HEK293T (cell line): ENCODE results near the gene EML4.

ENCODE experiments used
- CTCF ChIA-PET: fragments of 350-600 bp; formaldehyde crosslinking; extraction: SDS; loops from one replicate; lab custom pipeline; 2021; ENCODE audit warnings: antibody characterized with exemption, inconsistent platforms; lab: Yijun Ruan, JAX
- POLR2A ChIA-PET: fragments of 350-600 bp; formaldehyde crosslinking; extraction: SDS; loops from one replicate; lab custom pipeline; 2020; ENCODE audit warnings: antibody characterized with exemption, inconsistent platforms; lab: Yijun Ruan, JAX
- DNase-seq: peaks from one replicate; pipeline ENCODE4 v3.0.0; 2012; ENCODE audit warnings: mixed read lengths; ENCODE audit errors: extremely low spot score
- ARNT ChIP-seq: fragments of 450-650 bp; IDR thresholded peaks from 2 replicates; pipeline ENCODE4 v1.6.1; 2017; ENCODE audit warnings: mild to moderate bottlenecking
- BHLHE40 ChIP-seq: fragments of 450-650 bp; IDR thresholded peaks from 2 replicates; pipeline ENCODE4 v1.6.1; 2016; ENCODE audit warnings: mild to moderate bottlenecking, moderate library complexity, borderline replicate concordance
- CTBP1 ChIP-seq: fragments of 450-650 bp; IDR thresholded peaks from 2 replicates; pipeline ENCODE4 v1.6.1; 2016; ENCODE audit warnings: borderline replicate concordance
- ELF4 ChIP-seq: fragments of 450-650 bp; IDR thresholded peaks from 2 replicates; pipeline ENCODE4 v1.6.1; 2017; ENCODE audit warnings: antibody characterized with exemption
- FOXA1 ChIP-seq: fragments of 450-650 bp; IDR thresholded peaks from 2 replicates; pipeline ENCODE4 v1.6.1; 2016; ENCODE audit warnings: mild to moderate bottlenecking
- FOXK2 ChIP-seq: fragments of 450-650 bp; IDR thresholded peaks from 2 replicates; pipeline ENCODE4 v1.6.1; 2016; ENCODE audit warnings: mild to moderate bottlenecking
- FOXM1 ChIP-seq: fragments of 450-650 bp; IDR thresholded peaks from 2 replicates; pipeline ENCODE4 v1.6.1; 2017; ENCODE audit warnings: mild to moderate bottlenecking, borderline replicate concordance
- HDGF ChIP-seq: fragments of 450-650 bp; IDR thresholded peaks from 2 replicates; pipeline ENCODE4 v1.6.1; 2017; ENCODE audit warnings: antibody characterized with exemption, borderline replicate concordance
- L3MBTL2 ChIP-seq: fragments of 450-650 bp; conservative IDR thresholded peaks from 2 replicates; pipeline ENCODE4 v1.6.1; 2016; ENCODE audit warnings: mild to moderate bottlenecking
- LEF1 ChIP-seq: fragments of 450-650 bp; IDR thresholded peaks from 2 replicates; pipeline ENCODE4 v1.6.1; 2017; ENCODE audit warnings: mild to moderate bottlenecking, borderline replicate concordance
- NFRKB ChIP-seq: fragments of 450-650 bp; IDR thresholded peaks from 2 replicates; pipeline ENCODE4 v1.6.1; 2016; ENCODE audit warnings: mild to moderate bottlenecking, moderate library complexity
- PKNOX1 ChIP-seq: fragments of 450-650 bp; IDR thresholded peaks from 2 replicates; pipeline ENCODE4 v1.6.1; 2016
- SP1 ChIP-seq: fragments of 450-650 bp; IDR thresholded peaks from 2 replicates; pipeline ENCODE4 v1.6.1; 2017
- SUZ12 ChIP-seq: fragments of 450-650 bp; IDR thresholded peaks from 2 replicates; pipeline ENCODE4 v1.6.1; 2016; ENCODE audit warnings: mild to moderate bottlenecking
- TARDBP ChIP-seq: fragments of 450-650 bp; IDR thresholded peaks from 2 replicates; pipeline ENCODE4 v1.6.1; 2016
- ZNF384 ChIP-seq: fragments of 450-650 bp; IDR thresholded peaks from 2 replicates; pipeline ENCODE4 v1.6.1; 2016

Gene EML4

GRCh38 chr2:42274863-42275262, 105.7 kb downstream of the EML4 start:
- DNase-seq: no peak
- TF ChIP-seq TARDBP (no peak), SP1 (no peak), LEF1 (no peak), ELF4 (no peak), HDGF (no peak), PKNOX1 (no peak), SUZ12 (no peak), FOXM1 (no peak), CTBP1 (no peak), ZNF384 (no peak), ARNT (no peak), L3MBTL2 (no peak), BHLHE40 (no peak), NFRKB (no peak), FOXK2 (no peak), FOXA1 (no peak)
- CTCF ChIA-PET: no interaction called here
- POLR2A ChIA-PET: no interaction called here

- ChIA-PET POLR2A (no interaction called here), CTCF (no interaction called here)
- TF ChIP-seq FOXM1: no peak
- DNase-seq: no peak
These were observed 112.4 kb downstream of the EML4 start for GRCh38 chr2:42281416-42282081.

GRCh38 chr2:42284019-42284418, 114.9 kb downstream of the EML4 start:
- DNase-seq: no peak
- POLR2A ChIA-PET: no interaction called here
- TF ChIP-seq ARNT (no peak), L3MBTL2 (no peak)
- CTCF ChIA-PET: no interaction called here

GRCh38 chr2:42286268-42286946, 117.3 kb downstream of the EML4 start:
- no peak for DNase-seq
- CTCF ChIA-PET: no interaction called here
- POLR2A ChIA-PET: no interaction called here
- no peak for TF ChIP-seq PKNOX1
- no peak for TF ChIP-seq ZNF384
- no peak for TF ChIP-seq TARDBP
- TF ChIP-seq ELF4: no peak
- TF ChIP-seq FOXA1: no peak

- DNase-seq: no peak
- CTCF ChIA-PET: no interaction called here
- TF ChIP-seq BHLHE40 (no peak), SP1 (no peak)
- POLR2A ChIA-PET: no interaction called here
These were observed 119.7 kb downstream of the EML4 start for GRCh38 chr2:42288811-42289210.

- ChIA-PET CTCF (no interaction called here), POLR2A (no interaction called here)
- DNase-seq: no peak
- TF ChIP-seq ZNF384: no peak
- no peak for TF ChIP-seq NFRKB
- no peak for TF ChIP-seq HDGF
- TF ChIP-seq SUZ12: no peak
- no peak for TF ChIP-seq BHLHE40
- no peak for TF ChIP-seq PKNOX1
- TF ChIP-seq CTBP1: no peak
- TF ChIP-seq ARNT: no peak
- no peak for TF ChIP-seq FOXA1
- no peak for TF ChIP-seq SP1
- no peak for TF ChIP-seq L3MBTL2
- no peak for TF ChIP-seq LEF1
These were observed 120.1 kb downstream of the EML4 start for GRCh38 chr2:42289222-42289621.

GRCh38 chr2:42290005-42290404, 120.9 kb downstream of the EML4 start:
- no peak for TF ChIP-seq HDGF
- no peak for TF ChIP-seq SUZ12
- no peak for TF ChIP-seq TARDBP
- no peak for TF ChIP-seq BHLHE40
- TF ChIP-seq LEF1: no peak
- no peak for TF ChIP-seq NFRKB
- no peak for TF ChIP-seq ELF4
- POLR2A ChIA-PET: no interaction called here
- no peak for DNase-seq
- CTCF ChIA-PET: interaction anchor here (0.6 kb wide), 2 partner anchors 218 to 1431 kb away, joined by 3 read pairs; no protein-coding TSS in a partner anchor
